Heart left ventricle (tissue), 13 donors: ENCODE measurements around the gene LAPTM5.

ENCODE experiments used
- POLR2A ChIP-seq, 2 donors: fragments of 450-650 bp; IDR thresholded peaks; one replicate each; pipeline ENCODE4 v1.6.1; 2017; ENCODE audit warnings: antibody characterized with exemption in 2 of 2, mild to moderate bottlenecking in 2 of 2, moderate library complexity in 2 of 2
- TF ChIP-seq, protein P1 (sequence below), 12 donors: fragments of 200-600 bp; sonication (generic) in 4 of 12; IDR thresholded peaks; one replicate each; pipeline versions ENCODE4 v1.5.0 to v1.8.0; 2018 to 2022; ENCODE audit warnings: antibody characterized with exemption in 12 of 12, mild to moderate bottlenecking in 5 of 12
- donor health status: ischemic (EF 13 %, LVEDD 7.1; RV severe dilation, severe dysfunction).
- donor health status: DM: no; HTN: yes; CAD: no.
- donor health status: DM: no; HTN: no; CAD: no.
- donor health status: ischemic (EF 25% LVEDD 6.9; RV normal size, moderate dysfunction).
- donor health status: ischemic (EF 25% LVEDD 5.7; RV mildly dilated, moderate dysfunction).
- donor health status: ischemic (EF 35%, LVEDD 5.7; RV mildly dilated, moderate dysfunction).
- donor health status: nonischemic (EF 11% LVEDD 7.7; RV severe dilation, severe dysfunction).
- donor health status: DM: yes; HTN: yes; CAD: no.
- donor health status: PGD.
- donor health status: ischemic (EF 29% LVEDD 5.4; RV normal size, mild dysfunction).
- donor health status: nonischemic (EF 23%, LVEDD 6.1; RV moderate dilation, normal function).

DNA sequence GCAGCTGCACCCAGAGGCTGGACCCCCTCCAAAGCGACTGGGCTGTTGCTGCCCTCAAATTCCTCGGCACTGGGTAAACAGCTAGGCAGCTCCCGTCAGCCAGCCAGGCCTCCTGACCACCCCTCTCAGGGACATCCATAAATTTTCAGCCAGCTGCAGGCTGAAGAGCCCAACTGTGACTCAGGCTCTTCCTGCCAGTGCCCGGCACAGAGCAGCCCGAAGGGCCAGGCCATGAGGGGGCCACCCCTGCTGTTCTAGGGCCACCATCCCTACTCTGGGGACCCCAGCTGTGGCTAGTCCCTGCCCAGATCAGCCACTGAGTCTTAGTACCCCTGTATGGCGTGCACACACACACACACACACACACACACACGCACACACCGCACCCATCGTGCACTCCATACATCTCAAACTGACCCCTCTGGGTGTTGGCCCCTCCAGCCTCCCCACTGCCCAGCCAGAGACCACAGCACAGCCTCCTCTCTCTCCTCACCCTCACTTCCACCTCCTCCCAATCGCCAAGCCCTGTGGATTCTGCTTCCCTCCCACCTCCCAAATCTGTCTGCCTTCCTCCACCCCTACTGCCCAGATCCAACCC is 6.2 kb upstream of the LAPTM5 start:
- TF ChIP-seq POLR2A (IDR thresholded peaks at IDR 0.05): no peak
- TF ChIP-seq, protein P1, sequence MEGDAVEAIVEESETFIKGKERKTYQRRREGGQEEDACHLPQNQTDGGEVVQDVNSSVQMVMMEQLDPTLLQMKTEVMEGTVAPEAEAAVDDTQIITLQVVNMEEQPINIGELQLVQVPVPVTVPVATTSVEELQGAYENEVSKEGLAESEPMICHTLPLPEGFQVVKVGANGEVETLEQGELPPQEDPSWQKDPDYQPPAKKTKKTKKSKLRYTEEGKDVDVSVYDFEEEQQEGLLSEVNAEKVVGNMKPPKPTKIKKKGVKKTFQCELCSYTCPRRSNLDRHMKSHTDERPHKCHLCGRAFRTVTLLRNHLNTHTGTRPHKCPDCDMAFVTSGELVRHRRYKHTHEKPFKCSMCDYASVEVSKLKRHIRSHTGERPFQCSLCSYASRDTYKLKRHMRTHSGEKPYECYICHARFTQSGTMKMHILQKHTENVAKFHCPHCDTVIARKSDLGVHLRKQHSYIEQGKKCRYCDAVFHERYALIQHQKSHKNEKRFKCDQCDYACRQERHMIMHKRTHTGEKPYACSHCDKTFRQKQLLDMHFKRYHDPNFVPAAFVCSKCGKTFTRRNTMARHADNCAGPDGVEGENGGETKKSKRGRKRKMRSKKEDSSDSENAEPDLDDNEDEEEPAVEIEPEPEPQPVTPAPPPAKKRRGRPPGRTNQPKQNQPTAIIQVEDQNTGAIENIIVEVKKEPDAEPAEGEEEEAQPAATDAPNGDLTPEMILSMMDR (IDR thresholded peaks at IDR 0.05): no peak
